Endodermal cell (in vitro differentiated cells): ENCODE data around the gene INSM2. TPM values are rescaled to one million over a fixed set of nuclear protein-coding genes. Genes with fewer than 3 reads are reported as not detected.

Source experiments
- DNase-seq: peaks from one replicate; pipeline ENCODE4 v3.0.0-alpha.2; 2017
- H3K27ac ChIP-seq: 2 replicates; pipeline ENCODE4 v1.5.1; 2013; ENCODE audit warnings: mild to moderate bottlenecking, low read depth, low read length, moderate library complexity
- H3K27me3 ChIP-seq: 2 replicates; pipeline ENCODE4 v1.6.1; 2013; ENCODE audit warnings: mild to moderate bottlenecking, low read length, moderate library complexity; ENCODE audit not compliant: insufficient read depth, control insufficient read depth, poor library complexity, severe bottlenecking
- H3K36me3 ChIP-seq: 2 replicates; pipeline ENCODE4 v1.7.0; 2013; ENCODE audit warnings: mild to moderate bottlenecking, low read length, moderate library complexity; ENCODE audit not compliant: control insufficient read depth, insufficient read depth
- H3K4me1 ChIP-seq: one replicate; pipeline ENCODE4 v1.7.0; 2013; ENCODE audit warnings: low read length; ENCODE audit not compliant: control insufficient read depth, insufficient read depth
- H3K4me3 ChIP-seq: 2 replicates; pipeline ENCODE4 v1.5.1; 2013; ENCODE audit warnings: mild to moderate bottlenecking, low read length, moderate library complexity
- H3K9ac ChIP-seq: 2 replicates; pipeline ENCODE4 v1.6.1; 2013; ENCODE audit warnings: mild to moderate bottlenecking, low read length, moderate library complexity; ENCODE audit not compliant: poor library complexity, severe bottlenecking; ENCODE audit errors: extremely low read depth
- H3K9me3 ChIP-seq: 2 replicates; pipeline ENCODE4 v1.6.1; 2013; ENCODE audit warnings: mild to moderate bottlenecking, low read length, moderate library complexity; ENCODE audit not compliant: control insufficient read depth
- H3K27ac Mint-ChIP-seq: 2 replicates; pipeline ENCODE4 v1.8.0; 2020; ENCODE audit warnings: mixed read lengths
- H3K27me3 Mint-ChIP-seq: 2 replicates; pipeline ENCODE4 v1.8.0; 2021; ENCODE audit warnings: mild to moderate bottlenecking, mixed read lengths; ENCODE audit not compliant: insufficient read depth
- H3K36me3 Mint-ChIP-seq: 2 replicates; pipeline ENCODE4 v1.8.0; 2020; ENCODE audit warnings: low read depth, mixed read lengths
- H3K4me1 Mint-ChIP-seq: 2 replicates; pipeline ENCODE4 v1.8.0; 2020; ENCODE audit warnings: mixed read lengths
- H3K4me3 Mint-ChIP-seq: 2 replicates; pipeline ENCODE4 v1.8.0; 2020; ENCODE audit warnings: mild to moderate bottlenecking, moderate library complexity, mixed read lengths
- H3K9me3 Mint-ChIP-seq: 2 replicates; pipeline ENCODE4 v1.8.0; 2020; ENCODE audit warnings: mild to moderate bottlenecking, mixed read lengths
- CTCF ChIP-seq: fragments of 200-600 bp; sonication (generic); conservative IDR thresholded peaks from 2 replicates; pipeline ENCODE4 v1.5.0; 2021; ENCODE audit warnings: antibody characterized with exemption, mild to moderate bottlenecking
- WGBS, 2 experiments: methylation state at CpG; one replicate each; pipeline versions ENCODE4 v1.1.5 to v1.1.7; 2013; ENCODE audit warnings: missing lambda C conversion rate in 2 of 2, mixed read lengths in 1 of 2; ENCODE audit not compliant: insufficient coverage in 1 of 2, insufficient read length in 1 of 2; 5-methylcytosine and 5-hydroxymethylcytosine counted together
- total RNA-seq, 2 donors: library from RNA; stranded (reverse); fragmentation: NEBNext Ultra II Directional in 1 of 2; extraction: Animal tissue kit (Norgen Biotek cat#: 25700) in 1 of 2; gene quantifications; 2 replicates in 1 of 2; 3 replicates in 1 of 2; pipeline ENCODE4 v1.2.1, GENCODE V29; 2021

The INSM2 gene
- total RNA-seq, 2 donors from 2014 or later: 0.15 to 0.18 TPM

- no peak for DNase-seq
- Mint-ChIP-seq H3K36me3 (no peaks in the 10 kb centered on the region), H3K9me3 (no peaks in the 10 kb centered on the region), H3K4me3 (no peak overlapping the region), H3K27me3 (no peaks in the 10 kb centered on the region), H3K4me1 (no peaks in the 10 kb centered on the region), H3K27ac (no peak overlapping the region)
- H3K4me3 ChIP-seq: no peak overlapping the region
- H3K9me3 ChIP-seq: no peaks in the 10 kb centered on the region
- H3K27ac ChIP-seq: no peak overlapping the region
- no peak overlapping the region for H3K9ac ChIP-seq
- no peak for TF ChIP-seq CTCF
- H3K4me1 ChIP-seq: no peaks in the 10 kb centered on the region
- no peaks in the 10 kb centered on the region for H3K27me3 ChIP-seq
- no peaks in the 10 kb centered on the region for H3K36me3 ChIP-seq
- 83 to 95% methylated on average over 2 to 4 of the region's 4 CpGs for WGBS, 2 experiments
Observed at GRCh38 chr14:35512765-35513164, 21.2 kb upstream of the INSM2 start.

- no CpG with 5 or more reads among the region's 1 CpG for WGBS, 2 experiments
- Histone ChIP-seq H3K9me3 (no peaks in the 10 kb centered on the region), H3K9ac (no peak overlapping the region), H3K4me1 (no peaks in the 10 kb centered on the region), H3K36me3 (no peaks in the 10 kb centered on the region), H3K27ac (no peak overlapping the region), H3K27me3 (no peaks in the 10 kb centered on the region), H3K4me3 (no peak overlapping the region)
- no peaks in the 10 kb centered on the region for H3K9me3 Mint-ChIP-seq
- no peaks in the 10 kb centered on the region for H3K27me3 Mint-ChIP-seq
- H3K36me3 Mint-ChIP-seq: no peaks in the 10 kb centered on the region
- no peak for DNase-seq
- no peak overlapping the region for H3K27ac Mint-ChIP-seq
- no peak overlapping the region for H3K4me3 Mint-ChIP-seq
- H3K4me1 Mint-ChIP-seq: no peaks in the 10 kb centered on the region
- TF ChIP-seq CTCF: no peak
Observed at GRCh38 chr14:35515916-35516315, 18.0 kb upstream of the INSM2 start.

- Mint-ChIP-seq H3K27me3 (no peaks in the 10 kb centered on the region), H3K4me3 (no peak overlapping the region), H3K27ac (no peak overlapping the region), H3K36me3 (no peaks in the 10 kb centered on the region), H3K4me1 (no peaks in the 10 kb centered on the region), H3K9me3 (peaks cover 4% of the 10 kb centered on the region)
- Histone ChIP-seq H3K4me3 (no peak overlapping the region), H3K27ac (no peak overlapping the region), H3K4me1 (no peaks in the 10 kb centered on the region), H3K36me3 (no peaks in the 10 kb centered on the region), H3K9me3 (no peaks in the 10 kb centered on the region), H3K27me3 (no peaks in the 10 kb centered on the region), H3K9ac (no peak overlapping the region)
- 92% methylated on average over 2 of the region's 2 CpGs; no CpG with 5 or more reads in 1 of the 2 experiments for WGBS, 2 experiments
- no peak for TF ChIP-seq CTCF
- no peak for DNase-seq
Observed at GRCh38 chr14:35519986-35520385, 14.0 kb upstream of the INSM2 start.
